ENCODE measurements around the gene NFASC.

NFASC gene

GRCh38 chr1:204928671-204929486 lies 58.2 kb downstream of the NFASC start:
- no peak for DNase-seq (ENCODE audit: low read depth)

GRCh38 chr1:204929487-204930154 lies 59.0 kb downstream of the NFASC start:
- no peak for DNase-seq (ENCODE audit: low read depth)

DNA sequence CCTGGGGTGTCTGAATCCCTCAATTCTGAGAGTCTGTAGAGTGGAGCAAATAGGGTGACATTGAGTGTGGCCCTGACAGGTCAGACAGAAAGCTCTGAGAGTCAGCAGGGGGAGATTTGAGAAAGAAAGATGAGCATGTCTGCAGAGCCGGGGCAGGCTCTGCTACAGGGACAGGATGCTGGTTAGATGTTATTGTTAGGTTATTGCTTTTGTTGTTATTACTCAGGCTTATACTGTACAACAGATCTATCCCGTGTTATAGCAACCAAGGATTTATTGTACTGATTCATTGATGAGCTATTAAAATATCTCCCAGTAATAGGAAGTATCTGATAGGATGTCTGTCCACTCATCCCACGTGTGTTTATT lies 59.5 kb downstream of the NFASC start:
- DNase-seq (ENCODE audit: low read depth): no peak

DNA sequence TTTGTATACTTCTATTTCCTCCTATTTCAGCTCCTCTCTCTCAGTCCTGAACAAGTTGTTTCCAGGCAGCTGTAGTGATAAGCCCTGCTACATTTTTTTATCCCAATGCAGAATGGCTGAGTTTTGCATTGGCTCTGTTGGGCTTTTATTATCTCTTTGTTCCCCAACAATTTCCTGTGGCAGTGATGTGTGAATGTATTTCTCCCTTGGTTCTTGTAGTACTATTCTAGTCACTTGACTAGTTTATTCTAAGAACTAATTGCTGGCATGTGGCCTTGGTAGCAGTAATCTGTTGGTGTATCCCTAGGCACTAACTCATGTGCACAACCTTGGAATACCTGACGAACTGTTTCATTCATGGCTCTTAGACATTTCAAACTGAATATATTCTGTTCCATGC lies 60.7 kb downstream of the NFASC start:
- no peak for DNase-seq (ENCODE audit: low read depth)

- DNase-seq (ENCODE audit: low read depth): no peak
Measured at GRCh38 chr1:204931768-204932572, 61.3 kb downstream of the NFASC start.

DNA sequence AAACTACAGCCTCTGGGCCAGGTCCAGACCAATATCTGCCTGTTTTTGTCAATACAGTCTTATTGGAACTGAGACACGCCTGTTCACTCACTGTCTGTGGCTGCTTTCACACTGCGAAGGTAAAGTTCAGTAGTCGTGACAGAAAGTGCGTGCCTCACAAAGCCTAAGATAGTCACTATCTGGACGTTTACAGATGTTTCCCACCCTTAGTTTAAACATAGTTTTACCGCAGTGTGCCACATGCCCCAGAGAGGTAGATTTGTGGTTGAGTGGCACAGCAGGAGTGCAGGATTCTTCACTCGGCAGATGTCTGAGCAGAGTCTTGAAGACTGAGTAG lies 61.9 kb downstream of the NFASC start:
- no peak for DNase-seq (ENCODE audit: low read depth)

- no peak for DNase-seq (ENCODE audit: low read depth)
Measured at GRCh38 chr1:204935155-204935554, 64.5 kb downstream of the NFASC start.

- no peak for DNase-seq (ENCODE audit: low read depth)
Measured at GRCh38 chr1:204936765-204937164, 66.1 kb downstream of the NFASC start.

GRCh38 chr1:204937901-204938300 lies 67.2 kb downstream of the NFASC start:
- DNase-seq (ENCODE audit: low read depth): no peak

GRCh38 chr1:204940591-204940990 lies 69.9 kb downstream of the NFASC start:
- no peak for DNase-seq (ENCODE audit: low read depth)

DNA sequence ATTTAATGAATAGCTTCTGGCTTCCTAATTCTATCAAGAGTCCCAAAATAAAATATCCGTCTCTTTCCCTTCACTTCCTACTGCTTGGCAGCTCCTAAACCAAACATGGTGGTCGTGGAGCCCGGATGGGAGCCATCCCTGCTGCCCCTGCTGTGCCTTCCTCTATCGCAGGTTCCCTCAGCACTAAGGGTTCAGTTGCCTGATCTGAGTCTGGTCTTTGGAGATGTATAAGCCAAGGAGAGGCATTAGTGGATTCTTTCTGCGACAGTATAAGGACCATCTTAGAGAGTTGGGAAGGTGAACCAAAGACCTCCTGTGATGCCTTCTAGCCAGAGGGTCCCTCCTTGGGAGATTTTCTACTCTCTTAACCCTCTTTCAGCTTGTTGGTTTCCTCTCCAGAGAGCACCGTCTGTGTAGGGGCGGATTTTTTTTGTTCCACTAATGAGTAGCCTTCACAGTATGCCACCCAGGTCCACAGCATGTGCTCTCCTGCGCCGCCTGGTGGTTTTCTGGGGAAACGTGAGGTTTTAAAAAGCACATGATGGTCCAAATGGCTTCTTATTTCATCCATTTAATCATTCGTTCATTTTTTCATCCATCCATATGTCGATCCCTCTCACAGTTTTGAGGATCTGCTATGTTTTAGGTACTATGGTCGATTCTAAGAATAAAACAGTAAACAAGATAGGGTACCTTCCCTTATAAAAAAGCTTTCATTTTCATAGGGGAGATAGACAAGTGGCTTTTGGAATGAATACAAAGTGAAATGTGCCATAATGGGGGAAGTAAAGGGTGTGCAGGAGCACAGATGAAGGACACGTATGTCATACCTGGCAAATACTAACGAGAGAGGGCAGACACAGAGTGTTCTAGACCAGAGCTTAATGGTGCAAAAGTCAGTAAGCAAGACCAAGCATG lies 71.0 kb downstream of the NFASC start:
- DNase-seq (ENCODE audit: low read depth): peak; percentile 6

- no peak for DNase-seq (ENCODE audit: low read depth)
Measured at GRCh38 chr1:204943495-204943894, 72.8 kb downstream of the NFASC start.

- no peak for DNase-seq (ENCODE audit: low read depth)
Measured at GRCh38 chr1:204944662-204945061, 74.0 kb downstream of the NFASC start.

DNA sequence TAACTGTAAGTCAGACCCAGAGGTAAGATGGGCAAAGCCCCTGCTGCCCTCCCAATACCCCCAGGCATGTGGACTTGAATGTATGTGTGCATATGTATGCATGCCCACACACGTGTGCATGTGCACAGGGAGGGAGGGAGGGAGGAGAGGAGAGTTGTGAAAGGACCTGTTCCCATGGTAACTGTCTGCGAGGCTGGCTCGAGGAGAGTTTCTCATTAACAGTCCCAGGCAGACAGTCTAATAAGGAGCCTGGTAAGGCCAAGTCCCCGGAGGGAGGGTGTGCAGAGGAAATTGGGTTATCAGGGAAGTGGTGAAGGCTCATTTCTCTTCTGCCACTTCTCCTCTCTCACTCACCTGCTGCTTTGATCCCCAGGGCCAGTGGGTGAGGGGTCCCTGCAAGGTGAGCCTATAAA lies 74.9 kb downstream of the NFASC start:
- no peak for DNase-seq (ENCODE audit: low read depth)

DNA sequence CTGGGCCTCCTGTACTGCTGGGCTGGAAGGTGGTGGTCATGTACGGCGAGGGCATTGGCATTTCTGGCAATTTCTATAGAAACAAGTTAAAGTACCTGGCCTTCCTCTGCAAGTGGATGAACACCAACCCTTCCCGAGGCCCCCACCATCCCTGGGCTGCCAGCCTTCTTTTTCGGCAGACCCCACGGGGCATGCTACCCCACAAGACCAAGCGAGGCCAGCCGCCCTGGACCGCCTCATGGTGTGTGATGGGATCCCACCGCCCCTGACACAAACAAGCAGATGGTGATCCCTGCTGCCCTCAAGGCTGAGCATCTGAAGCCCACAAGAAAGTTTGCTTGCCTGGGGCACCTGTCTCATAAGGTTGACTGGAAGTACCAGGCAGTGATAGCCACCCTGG lies 76.0 kb downstream of the NFASC start:
- DNase-seq (ENCODE audit: low read depth): no peak

GRCh38 chr1:204947338-204947737 lies 76.7 kb downstream of the NFASC start:
- no peak for DNase-seq (ENCODE audit: low read depth)

DNA sequence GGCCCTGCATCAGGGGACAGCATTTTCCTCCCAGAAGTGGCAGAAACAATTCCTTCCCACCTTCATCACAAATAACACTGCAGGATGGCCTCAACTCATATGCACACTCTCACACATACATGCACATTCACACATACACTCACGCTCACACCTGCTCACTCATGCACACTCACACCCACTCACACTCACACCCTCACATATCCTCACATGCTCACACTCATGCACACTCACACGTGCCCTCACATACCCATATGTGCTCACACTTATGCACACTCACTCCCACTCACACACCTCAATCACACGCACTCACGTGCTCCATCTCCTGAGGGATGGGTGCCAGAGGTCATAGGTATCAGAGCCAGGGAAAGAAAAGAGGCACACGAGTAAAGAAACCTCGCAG lies 77.1 kb downstream of the NFASC start:
- DNase-seq (ENCODE audit: low read depth): no peak

DNA sequence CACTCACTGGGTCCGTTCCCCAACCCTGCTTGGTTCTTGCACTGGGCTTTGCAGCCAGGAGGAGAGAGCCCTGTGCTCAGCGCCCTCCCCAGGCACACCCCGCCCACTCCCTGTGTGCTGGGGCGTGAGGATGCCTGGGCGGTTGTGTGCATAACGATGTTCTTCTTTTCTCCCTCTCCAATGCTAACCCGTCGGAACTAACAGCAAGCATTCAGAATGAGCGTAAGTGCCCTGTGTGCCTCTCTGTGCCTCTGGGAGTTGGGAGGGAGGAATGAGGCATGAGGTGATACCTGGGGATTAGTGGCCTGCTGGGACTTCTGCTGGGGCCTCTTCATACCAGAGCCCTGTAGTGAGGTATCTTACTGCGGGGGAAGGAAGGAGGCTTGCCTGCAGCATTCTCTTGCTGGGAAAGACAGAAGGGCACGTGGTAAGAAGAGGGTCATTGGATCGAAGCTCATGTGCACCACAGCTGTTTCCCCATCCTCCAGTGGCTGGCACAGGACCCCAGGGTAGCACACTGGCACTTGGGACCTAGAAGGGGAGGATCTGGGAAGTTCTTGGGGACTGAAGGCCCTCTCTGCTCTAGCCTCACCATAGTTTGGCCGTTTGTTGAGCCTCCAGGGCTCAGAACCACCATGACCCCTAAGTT lies 79.8 kb downstream of the NFASC start:
- no peak for DNase-seq (ENCODE audit: low read depth)

- no peak for DNase-seq (ENCODE audit: low read depth)
Measured at GRCh38 chr1:204958317-204959307, 88.0 kb downstream of the NFASC start.

DNA sequence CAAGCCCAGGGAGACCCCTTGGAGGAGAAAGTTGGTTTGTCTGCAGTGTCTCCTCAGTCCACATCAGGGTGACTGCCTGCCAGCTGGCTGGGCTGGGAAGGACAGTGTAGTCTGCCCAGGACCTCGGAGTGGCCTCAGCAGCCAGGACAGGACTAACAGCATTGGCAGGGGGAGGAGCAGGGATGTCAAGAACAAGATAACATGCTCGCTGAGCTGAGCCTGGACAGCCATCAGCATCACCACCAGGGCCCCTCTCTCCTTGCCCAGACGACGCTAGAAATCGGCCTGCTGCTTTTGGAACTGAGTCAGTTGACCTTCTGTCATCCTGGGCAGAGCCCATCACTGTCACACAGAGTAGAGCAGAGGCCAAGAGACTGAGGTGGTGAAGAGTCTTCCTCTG lies 88.7 kb downstream of the NFASC start:
- DNase-seq (ENCODE audit: low read depth): no peak

Measured in stimulated activated CD8-positive, alpha-beta memory T cell treated with anti-CD3 and anti-CD28 coated beads, Interleukin-15, amount 100 ng/mL, for 24 hours (primary cell).